Measurements from ENCODE around the gene NDE1. TPM values are rescaled to one million over a fixed set of nuclear protein-coding genes. Genes with fewer than 3 reads are reported as not detected.
A peak's percentile ranks its signal among the peaks of the same experiment; 100 is the strongest.
"Not testable (repeated sequence)": the region's sequence is repeated elsewhere in the genome, so short reads cannot be mapped to it uniquely, and the experiment has no call there.

The NDE1 gene
- total RNA-seq, 1 donor from 2014 or later = 28.9 TPM

DNA sequence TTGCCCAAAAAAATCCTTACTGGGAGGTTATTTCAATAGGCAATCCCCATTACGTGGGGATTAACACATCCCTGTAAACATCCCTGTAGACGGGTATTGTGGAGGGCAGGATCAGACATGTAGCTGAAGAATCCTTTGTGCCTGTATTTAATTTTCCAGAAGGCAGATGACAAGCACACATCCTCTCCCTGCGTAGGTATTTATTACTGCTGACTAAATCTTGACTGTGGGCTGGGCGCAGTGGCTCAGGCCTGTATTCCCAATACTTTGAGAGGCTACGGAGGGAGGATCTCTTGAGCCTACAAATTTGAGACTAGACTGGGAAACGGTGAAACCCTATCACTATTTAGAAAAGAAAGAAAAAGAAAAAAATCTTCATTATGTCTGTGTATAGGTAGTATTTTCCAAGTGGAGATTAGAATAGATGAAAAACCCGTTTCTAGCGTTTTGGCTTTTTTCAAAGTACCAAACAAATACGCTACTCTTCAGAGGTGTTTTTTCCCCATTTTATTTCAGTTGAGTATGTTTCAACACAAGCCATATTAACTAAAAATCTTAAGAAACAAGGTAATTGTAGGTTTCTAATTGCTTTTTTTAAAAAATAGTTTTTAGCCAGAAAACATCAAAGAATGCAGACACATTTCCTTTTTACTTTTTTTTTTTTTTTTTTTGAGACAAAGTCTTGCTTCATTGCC lies 5.6 kb upstream of the NDE1 start:
- TF ChIP-seq, protein P1, sequence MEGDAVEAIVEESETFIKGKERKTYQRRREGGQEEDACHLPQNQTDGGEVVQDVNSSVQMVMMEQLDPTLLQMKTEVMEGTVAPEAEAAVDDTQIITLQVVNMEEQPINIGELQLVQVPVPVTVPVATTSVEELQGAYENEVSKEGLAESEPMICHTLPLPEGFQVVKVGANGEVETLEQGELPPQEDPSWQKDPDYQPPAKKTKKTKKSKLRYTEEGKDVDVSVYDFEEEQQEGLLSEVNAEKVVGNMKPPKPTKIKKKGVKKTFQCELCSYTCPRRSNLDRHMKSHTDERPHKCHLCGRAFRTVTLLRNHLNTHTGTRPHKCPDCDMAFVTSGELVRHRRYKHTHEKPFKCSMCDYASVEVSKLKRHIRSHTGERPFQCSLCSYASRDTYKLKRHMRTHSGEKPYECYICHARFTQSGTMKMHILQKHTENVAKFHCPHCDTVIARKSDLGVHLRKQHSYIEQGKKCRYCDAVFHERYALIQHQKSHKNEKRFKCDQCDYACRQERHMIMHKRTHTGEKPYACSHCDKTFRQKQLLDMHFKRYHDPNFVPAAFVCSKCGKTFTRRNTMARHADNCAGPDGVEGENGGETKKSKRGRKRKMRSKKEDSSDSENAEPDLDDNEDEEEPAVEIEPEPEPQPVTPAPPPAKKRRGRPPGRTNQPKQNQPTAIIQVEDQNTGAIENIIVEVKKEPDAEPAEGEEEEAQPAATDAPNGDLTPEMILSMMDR (IDR thresholded peaks at IDR 0.05) = no peak
- no peaks in the 10 kb centered on the region for H3K36me3 ChIP-seq
- H3K27me3 ChIP-seq = no peaks in the 10 kb centered on the region
- DNase-seq = no peak
- H3K27ac ChIP-seq = no peak overlapping the region
- peaks cover 22% of the 10 kb centered on the region for H3K4me1 ChIP-seq
- intact Hi-C loops (cut with DNase I) = no loop called here
- H3K4me3 ChIP-seq = no peak overlapping the region
- no peak for ATAC-seq
- H3K9me3 ChIP-seq = no peaks in the 10 kb centered on the region

DNA sequence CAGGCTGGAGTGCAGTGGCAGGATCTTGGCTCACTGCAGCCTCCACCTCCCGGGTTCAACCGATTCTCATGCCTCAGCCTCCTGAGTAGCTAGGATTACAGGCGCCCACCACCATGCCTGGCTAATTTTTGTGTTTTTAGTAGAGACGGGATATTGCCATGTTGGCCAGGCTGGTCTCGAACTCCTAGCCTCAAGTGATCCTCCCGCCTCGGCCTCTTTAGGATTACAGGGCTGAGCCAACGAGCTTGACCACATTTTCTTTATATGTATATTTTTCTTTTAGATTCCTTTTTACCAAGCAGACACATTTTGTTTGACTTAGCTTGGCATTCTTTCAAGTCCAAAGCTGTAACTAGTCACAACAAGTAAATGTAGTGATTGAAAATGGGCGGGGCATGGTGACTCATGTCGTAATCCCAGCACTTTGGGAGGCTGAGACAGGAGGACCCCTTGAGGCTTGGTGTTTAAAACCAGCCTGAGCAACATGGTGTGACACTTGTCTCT lies 5.0 kb upstream of the NDE1 start:
- intact Hi-C loops (cut with DNase I); DNase-seq; H3K27ac ChIP-seq: not testable (repeated sequence)

DNA sequence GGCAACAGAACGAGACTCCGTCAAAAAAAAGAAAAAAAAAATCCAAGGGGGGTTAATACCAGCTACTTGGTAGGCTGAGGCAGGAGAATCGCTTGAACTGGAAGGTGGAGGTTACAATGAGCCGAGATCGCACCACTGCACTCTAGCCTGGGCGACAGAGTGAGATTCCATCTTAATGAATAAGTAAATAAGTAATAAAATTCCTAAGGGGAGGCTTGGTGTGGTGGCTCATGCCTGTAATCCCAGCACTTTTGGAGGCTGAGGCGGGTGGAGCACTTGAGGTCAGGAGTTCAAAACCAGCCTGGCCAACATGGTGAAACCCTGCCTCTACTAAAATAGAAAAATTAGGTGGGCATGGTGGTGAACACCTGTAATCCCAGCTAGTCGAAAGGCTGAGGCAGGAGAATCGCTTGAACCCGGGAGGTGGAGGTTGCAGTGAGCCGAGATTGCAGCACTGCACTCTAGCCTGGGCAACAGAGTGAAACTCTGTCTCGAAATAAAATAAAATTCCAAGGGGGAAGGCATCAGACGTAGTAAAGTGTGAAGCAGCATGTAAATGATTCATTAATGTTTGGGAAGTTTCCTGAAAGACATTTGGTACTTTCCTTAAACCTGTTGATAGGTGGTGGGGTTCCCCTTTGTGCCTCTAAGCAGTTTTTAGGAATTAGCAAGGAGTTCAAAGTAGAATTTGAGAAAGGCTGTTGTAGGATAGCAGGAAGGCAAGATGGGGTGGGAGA lies 3.3 kb upstream of the NDE1 start:
- H3K4me1 ChIP-seq = peaks cover 22% of the 10 kb centered on the region
- H3K27me3 ChIP-seq; intact Hi-C loops (cut with DNase I); H3K4me3 ChIP-seq; H3K36me3 ChIP-seq; H3K9me3 ChIP-seq; ATAC-seq; H3K27ac ChIP-seq; DNase-seq: not testable (repeated sequence)

More for the DNA sequence above, 5.0 kb upstream of the NDE1 start:
- H3K9me3 ChIP-seq, H3K27me3 ChIP-seq, H3K4me3 ChIP-seq, H3K36me3 ChIP-seq, ATAC-seq: not testable (repeated sequence)
- H3K4me1 ChIP-seq = peaks cover 26% of the 10 kb centered on the region

DNA sequence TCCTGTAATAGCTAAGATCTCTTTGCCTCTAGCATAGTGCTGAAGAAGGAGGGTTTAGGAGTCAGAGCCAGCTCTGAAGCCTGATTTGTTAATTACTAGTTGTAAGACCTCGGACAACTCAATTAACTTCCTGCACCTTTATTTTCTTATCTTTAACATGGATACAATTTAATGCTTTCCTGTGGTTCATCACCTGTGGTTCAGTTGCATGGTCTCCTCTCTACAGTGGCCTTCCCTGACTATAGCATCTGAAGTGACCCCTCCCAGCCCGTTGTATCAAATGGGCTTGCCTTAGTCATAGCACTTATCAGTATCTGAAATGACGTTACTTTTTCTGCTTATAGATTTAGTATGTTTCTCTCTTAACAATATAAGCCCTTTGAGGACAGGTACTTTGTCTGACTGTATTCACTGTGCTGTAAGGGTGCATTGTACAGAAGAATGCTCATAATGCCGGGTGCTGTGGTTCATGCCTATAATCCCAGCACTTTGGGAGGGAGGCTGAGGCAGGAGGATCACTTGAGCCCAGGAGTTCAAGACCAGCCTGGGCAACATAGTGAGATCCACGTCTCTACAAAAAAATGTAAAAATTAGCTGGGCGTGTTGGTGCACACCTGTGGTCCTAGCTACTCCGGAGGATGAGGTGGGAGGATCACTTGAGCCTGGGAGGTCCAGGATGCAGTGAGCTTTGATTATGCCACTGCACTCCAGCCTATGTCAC lies 2.6 kb upstream of the NDE1 start:
- intact Hi-C loops (cut with DNase I) = no loop called here
- Histone ChIP-seq H3K9me3 (no peaks in the 10 kb centered on the region), H3K27me3 (no peaks in the 10 kb centered on the region)

DNA sequence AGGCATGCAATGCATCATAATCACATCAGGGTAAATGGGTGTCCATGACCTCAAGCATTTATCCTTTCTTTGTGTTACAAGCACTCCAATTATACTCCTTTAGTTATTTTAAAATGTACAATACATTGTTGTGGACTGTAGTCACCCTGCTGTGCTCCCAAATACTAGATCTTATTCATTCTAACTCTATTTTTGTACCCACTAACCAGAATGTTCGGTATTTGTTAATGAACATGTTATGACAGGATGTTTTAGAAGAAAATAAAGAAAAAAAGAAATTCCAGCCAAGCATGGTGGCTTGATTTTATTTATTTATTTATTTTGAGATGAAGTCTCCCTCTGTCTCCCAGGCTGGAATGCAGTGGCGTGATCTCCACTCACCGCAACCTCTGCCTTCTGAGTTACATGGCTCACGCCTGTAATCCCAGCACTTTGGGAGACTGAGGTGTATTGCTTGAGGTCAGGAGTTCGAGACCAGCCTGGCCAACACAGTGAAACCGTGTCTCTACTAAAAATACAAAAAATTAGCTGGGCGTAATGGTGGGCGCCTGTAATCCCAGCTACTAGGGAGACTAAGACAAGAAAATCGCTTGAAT lies 1.8 kb upstream of the NDE1 start:
- H3K36me3 ChIP-seq = no peaks in the 10 kb centered on the region
- no peaks in the 10 kb centered on the region for H3K27me3 ChIP-seq
- no peak for ATAC-seq
- no peak for DNase-seq
- no peak overlapping the region for H3K27ac ChIP-seq
- TF ChIP-seq, protein P1 (IDR thresholded peaks at IDR 0.05) = no peak
- H3K4me1 ChIP-seq = peaks cover 18% of the 10 kb centered on the region
- intact Hi-C loops (cut with DNase I) = no loop called here
- H3K9me3 ChIP-seq = no peaks in the 10 kb centered on the region
- H3K4me3 ChIP-seq = no peak overlapping the region

More for the DNA sequence above, 2.6 kb upstream of the NDE1 start:
- no peak overlapping the region for H3K4me3 ChIP-seq
- TF ChIP-seq, protein P1 (IDR thresholded peaks at IDR 0.05) = no peak
- peaks cover 18% of the 10 kb centered on the region for H3K4me1 ChIP-seq
- no peak overlapping the region for H3K27ac ChIP-seq
- ATAC-seq = no peak
- no peaks in the 10 kb centered on the region for H3K36me3 ChIP-seq
- no peak for DNase-seq

DNA sequence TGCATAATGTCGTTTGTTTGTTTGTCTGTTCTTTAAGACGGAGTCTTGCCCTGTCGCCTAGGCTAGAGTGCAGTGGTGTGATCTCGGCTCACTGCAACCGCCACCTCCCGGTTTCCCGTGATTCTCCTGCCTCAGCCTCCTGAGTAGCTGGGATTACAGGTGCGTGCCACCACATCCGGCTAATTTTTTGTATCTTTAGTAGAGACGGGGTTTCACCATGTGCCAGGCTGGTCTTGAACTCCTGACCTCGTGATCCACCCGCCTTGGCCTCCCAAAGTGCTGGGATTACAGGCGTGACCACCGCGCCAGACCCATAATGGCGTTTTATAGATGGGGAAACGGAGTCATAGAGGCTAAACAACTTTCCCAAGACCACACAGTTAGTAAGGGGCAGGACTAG lies 734 bp upstream of the NDE1 start:
- intact Hi-C loops (cut with DNase I); DNase-seq; H3K9me3 ChIP-seq; H3K27me3 ChIP-seq; ATAC-seq; H3K36me3 ChIP-seq; H3K27ac ChIP-seq: not testable (repeated sequence)
- H3K4me3 ChIP-seq = peak overlapping the region; percentile 99
- H3K4me1 ChIP-seq = peaks cover 18% of the 10 kb centered on the region
